Glutamatergic neuron (in vitro differentiated cells): Measurements from ENCODE around the gene THBS2. TPM values are rescaled to one million over a fixed set of nuclear protein-coding genes. Genes with fewer than 3 reads are reported as not detected.
A peak's percentile ranks its signal among the peaks of the same experiment; 100 is the strongest.
"Not testable (repeated sequence)": the region's sequence is repeated elsewhere in the genome, so short reads cannot be mapped to it uniquely, and the experiment has no call there.

ENCODE experiments used
- DNase-seq: peaks from one replicate; pipeline ENCODE4 v3.0.0; 2022
- H3K27ac Mint-ChIP-seq: one replicate; pipeline ENCODE4 v1.8.0; 2020; ENCODE audit warnings: mild to moderate bottlenecking, mixed read lengths, inconsistent platforms; ENCODE audit not compliant: unreplicated experiment
- H3K27me3 Mint-ChIP-seq: one replicate; pipeline ENCODE4 v1.8.0; 2020; ENCODE audit warnings: mild to moderate bottlenecking, moderate library complexity, mixed read lengths, inconsistent platforms; ENCODE audit not compliant: unreplicated experiment
- H3K36me3 Mint-ChIP-seq: one replicate; pipeline ENCODE4 v1.8.0; 2020; ENCODE audit warnings: mild to moderate bottlenecking, mixed read lengths, inconsistent platforms; ENCODE audit not compliant: unreplicated experiment
- H3K4me1 Mint-ChIP-seq: one replicate; pipeline ENCODE4 v1.8.0; 2020; ENCODE audit warnings: mild to moderate bottlenecking, low read depth, mixed read lengths, inconsistent platforms; ENCODE audit not compliant: unreplicated experiment
- H3K4me3 Mint-ChIP-seq: one replicate; pipeline ENCODE4 v1.8.0; 2020; ENCODE audit warnings: mild to moderate bottlenecking, mixed read lengths, inconsistent platforms; ENCODE audit not compliant: unreplicated experiment
- H3K9me3 Mint-ChIP-seq: one replicate; pipeline ENCODE4 v1.8.0; 2020; ENCODE audit warnings: mild to moderate bottlenecking, moderate library complexity, mixed read lengths, inconsistent platforms; ENCODE audit not compliant: unreplicated experiment
- CTCF ChIP-seq: fragments of 200-600 bp; sonication (generic); IDR thresholded peaks from one replicate; pipeline ENCODE4 v1.5.0; 2021; ENCODE audit not compliant: partially characterized antibody, unreplicated experiment
- long read RNA-seq: library from polyadenylated mRNA; unstranded; transcript quantifications from one replicate; pipeline ENCODE4 v2.0.0, GENCODE V29; 2020; ENCODE audit not compliant: unreplicated experiment
- total RNA-seq: library from RNA; stranded (reverse); fragmentation: NEBNext Ultra II Directional; extraction: Animal tissue kit (Norgen Biotek cat#: 25700); gene quantifications from one replicate; pipeline ENCODE4 v1.2.1, GENCODE V29; 2021; ENCODE audit not compliant: unreplicated experiment

THBS2 gene
- 3.1 TPM for total RNA-seq
- long read RNA-seq, partial matches to known transcripts, result 0 of 2 reads
- long read RNA-seq, other reads (novel, unspliced or antisense), result 2 of 2 reads

- peak; percentile 62 for DNase-seq
- H3K27ac Mint-ChIP-seq, result no peak within 1 kb of the TSS
- peaks cover 6% of the 10 kb centered on the region for H3K9me3 Mint-ChIP-seq
- H3K4me1 Mint-ChIP-seq, result peaks cover 36% of the 10 kb centered on the region
- H3K36me3 Mint-ChIP-seq, result peaks cover 9% of the 10 kb centered on the region
- H3K4me3 Mint-ChIP-seq, result peak within 1 kb of the TSS; percentile 85
- H3K27me3 Mint-ChIP-seq, result peaks cover 10% of the 10 kb centered on the region
- TF ChIP-seq CTCF, result no peak
These were observed at the start of gene THBS2 for GRCh38 chr6:169253337-169254238. TSS of gene THBS2 (minus strand) at chr6:169253846. CDS start at chr6:169250784, 3,062 bp downstream.

DNA sequence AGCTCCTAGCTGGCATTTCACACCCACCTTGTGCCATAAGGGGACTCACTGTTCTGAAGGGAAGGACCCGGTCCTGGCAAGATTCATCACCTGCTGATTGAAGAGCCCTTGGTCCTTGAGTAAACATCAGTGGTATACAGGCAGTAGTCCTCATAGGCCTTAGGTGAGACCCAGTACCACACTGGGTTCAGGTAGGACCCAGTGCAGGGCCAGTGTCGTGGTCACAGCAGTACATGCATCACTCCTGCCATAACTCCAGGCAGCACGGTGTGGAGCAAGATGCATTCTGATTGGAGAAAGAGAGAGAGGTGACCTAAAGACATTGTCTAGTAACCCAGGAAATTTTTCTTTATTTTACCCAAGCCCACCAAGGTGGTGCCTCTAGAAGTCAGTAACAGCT, 49.1 kb upstream of the THBS2 start:
- TF ChIP-seq CTCF, result no peak
- Mint-ChIP-seq H3K27ac (no peak overlapping the region), H3K4me1 (no peaks in the 10 kb centered on the region), H3K27me3 (no peaks in the 10 kb centered on the region), H3K36me3 (peaks cover 5% of the 10 kb centered on the region), H3K4me3 (no peak overlapping the region), H3K9me3 (no peaks in the 10 kb centered on the region)
- DNase-seq, result no peak

DNA sequence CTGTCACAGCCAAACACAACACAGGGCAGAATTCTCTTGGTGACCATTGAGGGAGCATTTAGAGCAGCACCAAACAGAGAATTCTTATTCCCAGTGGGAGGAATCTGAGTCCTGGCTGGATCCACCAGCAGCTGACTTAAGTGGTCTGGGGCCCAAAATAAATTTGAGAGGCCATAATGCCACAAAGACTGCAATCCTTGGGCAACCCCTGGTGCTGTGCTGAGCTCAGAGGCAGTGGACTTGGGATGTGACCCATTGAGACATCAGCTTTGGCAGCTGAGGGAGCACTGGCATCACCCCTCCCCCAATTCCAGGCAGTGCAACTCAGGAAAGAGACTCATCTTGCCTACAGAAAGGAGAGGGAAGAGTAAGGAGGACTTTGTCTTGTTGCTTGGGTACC, 48.6 kb upstream of the THBS2 start:
- no peak for DNase-seq
- H3K27me3 Mint-ChIP-seq, result no peaks in the 10 kb centered on the region
- H3K9me3 Mint-ChIP-seq, result no peaks in the 10 kb centered on the region
- peaks cover 5% of the 10 kb centered on the region for H3K36me3 Mint-ChIP-seq
- TF ChIP-seq CTCF, result no peak
- no peaks in the 10 kb centered on the region for H3K4me1 Mint-ChIP-seq
- no peak overlapping the region for H3K27ac Mint-ChIP-seq
- no peak overlapping the region for H3K4me3 Mint-ChIP-seq

- Mint-ChIP-seq H3K36me3 (peaks cover 5% of the 10 kb centered on the region), H3K4me3 (no peak overlapping the region), H3K9me3 (no peaks in the 10 kb centered on the region), H3K27ac (no peak overlapping the region), H3K27me3 (no peaks in the 10 kb centered on the region), H3K4me1 (no peaks in the 10 kb centered on the region)
- TF ChIP-seq CTCF, result no peak
- no peak for DNase-seq
These were observed 47.3 kb upstream of the THBS2 start for GRCh38 chr6:169300916-169301315.

DNA sequence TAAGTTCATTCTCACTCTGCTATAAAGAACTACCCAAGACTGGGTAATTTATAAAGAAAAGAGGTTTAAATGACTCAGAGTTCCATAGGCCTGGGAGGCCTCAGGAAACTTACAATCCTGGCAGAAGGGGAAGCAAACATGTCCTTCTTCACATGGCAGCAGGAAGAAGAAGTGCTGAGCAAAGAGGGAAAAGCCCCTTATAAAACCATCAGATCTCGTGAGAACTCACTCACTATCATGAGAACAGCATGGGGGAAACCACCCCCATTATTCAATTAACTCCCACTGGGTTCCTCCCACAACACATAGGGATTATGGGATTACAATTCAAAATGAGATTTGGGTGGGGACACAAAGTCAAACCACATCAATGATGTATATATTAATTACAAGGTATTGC, 45.0 kb upstream of the THBS2 start:
- not testable (repeated sequence) for H3K36me3 Mint-ChIP-seq, H3K27me3 Mint-ChIP-seq, H3K4me3 Mint-ChIP-seq, H3K4me1 Mint-ChIP-seq, H3K9me3 Mint-ChIP-seq, DNase-seq, H3K27ac Mint-ChIP-seq
